ENCODE results near the gene DNMT3A. TPM values are rescaled to one million over a fixed set of nuclear protein-coding genes. Genes with fewer than 3 reads are reported as not detected.

The DNMT3A gene
- total and polyA plus RNA-seq, 8 donors = 3.4 to 47.4 (median 15.8) TPM

DNA sequence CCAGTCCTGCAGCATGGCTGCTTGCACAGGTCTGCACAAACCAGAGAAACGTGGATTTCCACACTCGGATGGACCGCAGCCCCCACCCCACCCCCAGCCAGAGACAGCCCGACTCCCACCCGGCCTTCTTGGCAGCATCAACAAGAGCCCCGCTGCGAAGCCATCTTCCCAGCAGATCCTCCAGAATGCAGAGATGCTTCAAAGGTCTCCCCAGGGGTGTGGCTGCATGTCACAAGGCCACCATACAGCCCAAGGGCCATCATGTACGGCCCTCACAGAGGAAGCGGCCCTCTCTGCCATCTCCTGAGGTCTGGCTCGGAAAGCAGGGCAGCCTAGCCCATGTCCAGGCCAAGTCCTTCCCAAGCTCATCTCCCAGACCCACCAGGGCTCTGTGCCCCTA, 11.5 kb downstream of the DNMT3A start:
- no peak overlapping the region for H3K4me3 ChIP-seq
- peaks cover 3 to 12% (median 10%) of the 10 kb centered on the region in 4 donors for H3K9me3 ChIP-seq
- H3K27ac ChIP-seq = no peak overlapping the region
- H3K27me3 ChIP-seq = no peaks in the 10 kb centered on the region
- intact Hi-C loops (cut with DNase I; ENCODE audit: low total_unique reads) = no loop called here
- H3K4me1 ChIP-seq = peaks cover 0 to 71% (median 33%) of the 10 kb centered on the region in 4 donors
- DNase-seq = no peak
- peaks cover 0 to 15% (median 9%) of the 10 kb centered on the region in 4 donors for H3K36me3 ChIP-seq
- WGBS, 5 donors = 76 to 88% (median 82%) methylated on average over 9 to 10 of the region's 10 CpGs
- TF ChIP-seq CTCF (IDR thresholded peaks at IDR 0.05) (no peak), POLR2A (IDR thresholded peaks at IDR 0.05) (no peak), EP300 (IDR thresholded peaks at IDR 0.05) (no peak), POLR2AphosphoS5 (IDR thresholded peaks at IDR 0.05) (no peak)

DNA sequence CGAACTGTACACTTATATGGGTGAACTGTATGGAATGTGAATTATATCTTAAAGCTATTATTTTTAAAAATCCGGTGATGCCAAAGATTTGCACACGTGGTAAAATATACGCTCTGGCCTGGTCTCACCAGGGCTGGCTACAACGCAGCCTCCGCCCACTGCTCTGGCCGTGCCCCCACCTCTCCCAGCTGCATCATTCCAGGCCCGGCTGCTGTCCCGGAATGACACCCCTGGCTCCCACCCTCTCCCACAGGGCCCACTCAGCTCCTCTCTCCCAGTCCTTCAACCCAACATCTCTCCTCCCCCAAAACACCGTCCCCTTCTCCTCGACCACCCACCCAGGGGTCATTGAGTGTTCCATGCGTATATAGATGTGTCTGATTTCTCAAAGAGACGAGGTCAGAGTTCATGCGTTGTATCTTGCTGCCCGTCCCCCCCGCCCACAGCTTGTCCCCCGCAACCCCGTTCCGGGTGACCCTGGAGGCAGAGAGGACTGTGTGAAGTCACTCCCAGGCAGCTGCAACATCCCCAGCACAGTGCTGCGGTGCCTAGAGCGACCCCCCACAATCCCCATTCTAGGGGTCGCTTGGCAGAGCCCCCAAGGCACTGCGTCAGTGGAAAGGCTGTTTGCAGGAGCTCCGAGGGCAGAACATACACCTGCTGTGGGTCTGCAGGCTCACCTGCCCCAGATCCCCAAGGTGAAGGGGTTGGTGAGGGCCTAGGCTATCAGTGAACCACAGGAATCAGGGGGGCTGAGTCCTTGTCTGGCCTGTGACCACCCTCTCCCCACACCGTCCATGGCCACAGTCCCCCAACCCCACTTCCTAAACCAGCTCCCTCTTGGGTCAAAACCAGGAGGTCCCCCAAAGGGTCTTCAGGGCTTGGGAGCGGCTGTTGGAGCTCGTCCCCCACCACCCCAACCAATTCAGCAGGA, 13.3 kb downstream of the DNMT3A start:
- peaks cover 3 to 12% (median 10%) of the 10 kb centered on the region in 4 donors for H3K9me3 ChIP-seq
- 84 to 95% (median 87%) methylated on average over 27 of the region's 27 CpGs for WGBS, 5 donors
- H3K4me1 ChIP-seq = peaks cover 15 to 72% (median 43%) of the 10 kb centered on the region in 4 donors
- intact Hi-C loops (cut with DNase I; ENCODE audit: low total_unique reads) = no loop called here
- H3K36me3 ChIP-seq = peaks cover 0 to 15% (median 9%) of the 10 kb centered on the region in 4 donors
- no peaks in the 10 kb centered on the region for H3K27me3 ChIP-seq
- no peak for DNase-seq
- H3K27ac ChIP-seq = peak overlapping the region in 2 of 5 donors; percentile 7 to 31
- no peak overlapping the region for H3K4me3 ChIP-seq
- TF ChIP-seq CTCF (IDR thresholded peaks at IDR 0.05) (no peak), POLR2A (IDR thresholded peaks at IDR 0.05) (no peak), POLR2AphosphoS5 (IDR thresholded peaks at IDR 0.05) (no peak), EP300 (IDR thresholded peaks at IDR 0.05) (no peak)

- no peak for TF ChIP-seq POLR2AphosphoS5 (IDR thresholded peaks at IDR 0.05)
- no peak for TF ChIP-seq EP300 (IDR thresholded peaks at IDR 0.05)
- no peak for TF ChIP-seq CTCF (IDR thresholded peaks at IDR 0.05)
- Histone ChIP-seq H3K27me3 (no peaks in the 10 kb centered on the region), H3K36me3 (peaks cover 0 to 15% (median 9%) of the 10 kb centered on the region in 4 donors), H3K27ac (no peak overlapping the region), H3K9me3 (peaks cover 3 to 12% (median 10%) of the 10 kb centered on the region in 4 donors), H3K4me3 (no peak overlapping the region), H3K4me1 (peaks cover 16 to 66% (median 44%) of the 10 kb centered on the region in 4 donors)
- no peak for DNase-seq
- WGBS, 5 donors = 96 to 99% (median 98%) methylated on average over 5 of the region's 5 CpGs
- intact Hi-C loops (cut with DNase I; ENCODE audit: low total_unique reads) = no loop called here
These were observed 15.3 kb downstream of the DNMT3A start for GRCh38 chr2:25326326-25327013.

DNA sequence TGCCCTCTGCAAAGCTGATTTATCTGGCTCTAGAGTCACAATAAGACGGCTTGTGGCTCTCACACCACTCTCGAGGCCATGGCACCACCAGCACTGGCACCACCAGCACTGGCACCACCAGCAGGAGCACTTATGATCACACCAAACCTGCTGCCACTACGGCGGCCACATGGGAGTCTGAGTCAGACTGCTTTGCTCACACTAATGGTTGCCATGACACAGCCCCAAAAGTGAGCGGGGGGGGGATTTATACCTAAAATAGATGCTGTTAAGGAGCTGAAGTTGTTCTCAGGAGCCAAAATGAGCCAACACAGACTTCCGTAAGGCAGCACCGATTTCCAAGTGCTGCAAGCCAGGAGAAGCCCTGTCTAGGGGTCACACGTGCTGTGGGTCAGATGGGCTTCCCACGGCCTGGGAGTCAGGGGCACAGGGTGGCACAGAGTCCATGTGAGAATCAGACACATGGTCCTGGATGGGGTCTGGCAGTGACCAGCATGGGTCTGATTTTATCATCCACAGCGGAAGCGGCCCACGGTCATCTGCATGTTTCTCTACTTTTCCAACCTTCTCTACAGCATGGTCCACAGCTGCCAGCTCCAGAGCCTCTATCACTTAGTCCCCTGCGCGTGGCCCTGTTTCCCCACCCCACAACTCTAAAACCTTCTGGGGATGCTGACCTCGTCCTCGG, 16.7 kb downstream of the DNMT3A start:
- no peak for DNase-seq

More for the DNA sequence above, 16.7 kb downstream of the DNMT3A start:
- TF ChIP-seq POLR2AphosphoS5 (IDR thresholded peaks at IDR 0.05) (no peak), POLR2A (IDR thresholded peaks at IDR 0.05) (no peak), CTCF (IDR thresholded peaks at IDR 0.05) (no peak), EP300 (IDR thresholded peaks at IDR 0.05) (no peak)
- Histone ChIP-seq H3K36me3 (peaks cover 0 to 15% (median 9%) of the 10 kb centered on the region in 4 donors), H3K9me3 (peaks cover 3 to 12% (median 10%) of the 10 kb centered on the region in 4 donors), H3K27ac (peak overlapping the region in 2 of 5 donors; percentile 58 to 66), H3K27me3 (no peaks in the 10 kb centered on the region), H3K4me1 (peaks cover 16 to 55% (median 40%) of the 10 kb centered on the region in 4 donors), H3K4me3 (no peak overlapping the region)
- intact Hi-C loops (cut with DNase I; ENCODE audit: low total_unique reads) = no loop called here
- 76 to 88% (median 85%) methylated on average over 13 to 16 of the region's 16 CpGs for WGBS, 5 donors

Data from stomach (tissue), 9 donors.